Ammon's horn (tissue), 1 donor: ENCODE data around the gene FEZF1.
A peak's percentile ranks its signal among the peaks of the same experiment; 100 is the strongest.

Source experiments
- DNase-seq: peaks from one replicate; pipeline ENCODE4 v3.0.0-alpha.2; 2016; ENCODE audit warnings: low spot score

Gene FEZF1

GRCh38 chr7:122304319-122304975, at the start of gene FEZF1:
TSS of gene FEZF1 (minus strand) at chr7:122304750. CDS start at chr7:122304437, 313 bp downstream.
- DNase-seq: no peak

- no peak for DNase-seq
Observed at GRCh38 chr7:122352454-122352853, 47.9 kb upstream of the FEZF1 start.

GRCh38 chr7:122350701-122351100, 46.2 kb upstream of the FEZF1 start:
- DNase-seq: no peak

- no peak for DNase-seq
Observed at GRCh38 chr7:122344303-122344620, 39.7 kb upstream of the FEZF1 start.

GRCh38 chr7:122343601-122344302, 39.2 kb upstream of the FEZF1 start:
- DNase-seq: no peak

- no peak for DNase-seq
Observed at GRCh38 chr7:122340427-122340826, 35.9 kb upstream of the FEZF1 start.

- DNase-seq: no peak
Observed at GRCh38 chr7:122339145-122339904, 34.8 kb upstream of the FEZF1 start.

- no peak for DNase-seq
Observed at GRCh38 chr7:122337011-122337410, 32.5 kb upstream of the FEZF1 start.

- peak; percentile 15 for DNase-seq
Observed at GRCh38 chr7:122329145-122329802, 24.7 kb upstream of the FEZF1 start.

- DNase-seq: no peak
Observed at GRCh38 chr7:122327969-122328368, 23.4 kb upstream of the FEZF1 start.

GRCh38 chr7:122316467-122317388, 12.2 kb upstream of the FEZF1 start:
- no peak for DNase-seq

- no peak for DNase-seq
Observed at GRCh38 chr7:122315507-122316466, 11.2 kb upstream of the FEZF1 start.

GRCh38 chr7:122314284-122314683, 9.7 kb upstream of the FEZF1 start:
- DNase-seq: no peak

GRCh38 chr7:122312789-122313188, 8.2 kb upstream of the FEZF1 start:
- no peak for DNase-seq

GRCh38 chr7:122311734-122312450, 7.3 kb upstream of the FEZF1 start:
- no peak for DNase-seq

- no peak for DNase-seq
Observed at GRCh38 chr7:122311050-122311700, 6.6 kb upstream of the FEZF1 start.

GRCh38 chr7:122310119-122311021, 5.8 kb upstream of the FEZF1 start:
- DNase-seq: no peak

GRCh38 chr7:122309421-122309820, 4.9 kb upstream of the FEZF1 start:
- no peak for DNase-seq
